HepG2 (cell line): ENCODE results near the gene DCUN1D2. TPM values are rescaled to one million over a fixed set of nuclear protein-coding genes. Genes with fewer than 3 reads are reported as not detected.

Experiments
- ATAC-seq: fragments of 200-7000 bp; cut with Tn5 transposase; 3 replicates; pipeline ENCODE4 v1.9.1; 2020; ENCODE audit warnings: mild to moderate bottlenecking, moderate library complexity
- BruUV-seq: library from RNA; stranded (reverse); fragments of 400-500 nt; replicated peaks from 2 replicates; lab custom pipeline; 2021; lab: Mats Ljungman, UMichigan
- CTCF ChIA-PET: fragments of 300-600 bp; formaldehyde crosslinking; extraction: SDS; loops from one replicate; lab custom pipeline; 2021; ENCODE audit warnings: low total read pairs, inconsistent platforms, low intra/inter-chr PET ratio; lab: Yijun Ruan, JAX
- POLR2A ChIA-PET: fragments of 350-600 bp; sonication (Branson Sonifier 250); formaldehyde crosslinking; loops from one replicate; lab custom pipeline; 2020; ENCODE audit warnings: antibody characterized with exemption, inconsistent platforms; lab: Yijun Ruan, JAX
- DNase-seq: peaks from one replicate; pipeline ENCODE4 v3.0.0-alpha.2; 2015; ENCODE audit warnings: low spot score
- FAIRE-seq: peaks from 3 replicates; lab custom pipeline; 2011; peaks lifted over from hg19 to GRCh38; lab: Jason Lieb, UNC
- H2AFZ ChIP-seq: one replicate; pipeline ENCODE4 v1.6.1; 2011; ENCODE audit warnings: low read length, inconsistent platforms
- H3K27ac ChIP-seq: fragments of 300-600 bp; 3 replicates; pipeline ENCODE4 v1.8.0; 2011; ENCODE audit warnings: mixed run types, mild to moderate bottlenecking, mixed read lengths, low read length, inconsistent platforms; ENCODE audit not compliant: insufficient read depth; ENCODE audit errors: extremely low read length
- H3K27me3 ChIP-seq, 2 experiments: fragments of 200-600 bp in 1 of 2; 2 replicates in 1 of 2; 3 replicates in 1 of 2; pipeline versions ENCODE4 v1.6.0 to v1.8.0; 2011; ENCODE audit warnings: low read length in 2 of 2, mild to moderate bottlenecking in 2 of 2, moderate library complexity in 2 of 2, inconsistent platforms in 1 of 2; ENCODE audit not compliant: insufficient read depth in 2 of 2, control insufficient read depth in 1 of 2
- H3K36me3 ChIP-seq, 2 experiments: fragments of 200-600 bp in 1 of 2; replicated peaks in 1 of 2; 2 replicates in 1 of 2; 3 replicates in 1 of 2; pipeline versions ENCODE4 v1.5.1 to v1.8.0; 2011; ENCODE audit warnings: low read length in 2 of 2, inconsistent platforms in 1 of 2; ENCODE audit not compliant: insufficient read depth in 2 of 2, control insufficient read depth in 1 of 2
- H3K4me1 ChIP-seq: 2 replicates; pipeline ENCODE4 v1.5.1; 2012; ENCODE audit warnings: low read length, inconsistent platforms; ENCODE audit not compliant: insufficient read depth
- H3K4me2 ChIP-seq: 2 replicates; pipeline ENCODE4 v1.6.0; 2011; ENCODE audit warnings: low read depth, low read length, inconsistent platforms
- H3K4me3 ChIP-seq, 3 experiments: fragments of 200-600 bp in 1 of 3; sonication (generic), shearing (Covaris generic) in 1 of 3; replicated peaks in 1 of 3; 2 replicates each; pipeline ENCODE4 v1.5.1; 2011 to 2016; ENCODE audit warnings: low read length in 3 of 3, inconsistent platforms in 2 of 3, low read depth in 2 of 3, mild to moderate bottlenecking in 2 of 3, control low read depth in 1 of 3, mixed read lengths in 1 of 3; ENCODE audit not compliant: insufficient read depth in 1 of 3
- H3K79me2 ChIP-seq: one replicate; pipeline ENCODE4 v1.6.1; 2011; ENCODE audit warnings: low read length, inconsistent platforms; ENCODE audit not compliant: insufficient read depth
- H3K9ac ChIP-seq: 2 replicates; pipeline ENCODE4 v1.6.0; 2011; ENCODE audit warnings: mild to moderate bottlenecking, low read depth, low read length, inconsistent platforms; ENCODE audit not compliant: insufficient read depth
- H3K9me3 ChIP-seq: 2 replicates; pipeline ENCODE4 v1.5.1; 2012; ENCODE audit warnings: mild to moderate bottlenecking, low read length
- H4K20me1 ChIP-seq: 2 replicates; pipeline ENCODE4 v1.6.0; 2011; ENCODE audit warnings: inconsistent platforms, mild to moderate bottlenecking, low read length, moderate library complexity; ENCODE audit not compliant: insufficient read depth
- CHD2 ChIP-seq: IDR thresholded peaks from 2 replicates; pipeline ENCODE4 v1.6.1; 2011; ENCODE audit warnings: low read depth, low read length, improper control_type of control experiment
- FOXJ3 ChIP-seq: sonication (generic); formaldehyde crosslinking; IDR thresholded peaks from 2 replicates; pipeline ENCODE4 v1.4.0; 2020; ENCODE audit warnings: missing genetic modification reagents, mild to moderate bottlenecking, borderline replicate concordance
- POLR2A ChIP-seq, 2 experiments: IDR thresholded peaks; 2 replicates each; pipeline ENCODE4 v1.6.1; 2011; ENCODE audit warnings: low read depth in 2 of 2, low read length in 2 of 2, mild to moderate bottlenecking in 1 of 2, moderate library complexity in 1 of 2; ENCODE audit not compliant: insufficient read depth in 1 of 2
- ZNF264 ChIP-seq: sonication (generic); formaldehyde crosslinking; IDR thresholded peaks from 2 replicates; pipeline ENCODE4 v1.4.0; 2020; ENCODE audit warnings: missing genetic modification reagents
- ZNF337 ChIP-seq: sonication (generic); formaldehyde crosslinking; IDR thresholded peaks from 2 replicates; pipeline ENCODE4 v1.5.1; 2020; ENCODE audit warnings: missing genetic modification reagents, low read depth, mild to moderate bottlenecking, borderline replicate concordance
- ZNF441 ChIP-seq: sonication (generic); formaldehyde crosslinking; IDR thresholded peaks from 2 replicates; pipeline ENCODE4 v1.7.0; 2021; ENCODE audit warnings: missing genetic modification reagents, borderline replicate concordance
- WGBS: methylation state at CpG from one replicate; pipeline ENCODE4 v1.1.6; 2017; ENCODE audit warnings: low lambda C conversion rate; 5-methylcytosine and 5-hydroxymethylcytosine counted together
- in situ Hi-C: cut with HindIII; loops from 2 replicates; pipeline ENCODE4 v1.10.0; 2017; ENCODE audit warnings: low pct_unique_long_range_greater_than_20kb; ENCODE audit not compliant: extremely low pct_ligation_motif_present
- intact Hi-C: fragments of 100-400 bp; cut with micrococcal nuclease; formaldehyde crosslinking; loops from one replicate; pipeline ENCODE4 v1.10.0; 2022; ENCODE audit not compliant: unreplicated experiment
- polyA plus RNA-seq, 8 experiments: library from polyadenylated mRNA; depleted of rRNA in 3 of 8; stranded (reverse) in 7 of 8; unstranded in 1 of 8; fragments of >200 nt; fragmentation: Illumina TruSeq in 4 of 8; extraction: Trizol in 4 of 8; gene quantifications; 2 replicates each; pipeline versions ENCODE4 v1.2.1 to v1.2.3, GENCODE V29; 2011 to 2016; ENCODE audit warnings: low read depth in 4 of 8, missing spikeins in 1 of 8, mixed read lengths in 1 of 8; ENCODE audit not compliant: insufficient read depth in 1 of 8
- total RNA-seq, 5 experiments: library from RNA; depleted of rRNA; stranded (reverse); fragments of >200 nt; fragmentation: Illumina TruSeq; extraction: Trizol; gene quantifications; 2 replicates each; pipeline ENCODE4 v1.2.3, GENCODE V29; 2016; ENCODE audit warnings: low read depth in 1 of 5
- TF ChIP-seq, protein P1 (sequence below): sonication (generic); formaldehyde crosslinking; IDR thresholded peaks from 2 replicates; pipeline ENCODE4 v1.5.0; 2020; ENCODE audit warnings: mild to moderate bottlenecking, low read depth, missing genetic modification reagents, borderline replicate concordance

DCUN1D2 gene
- total and polyA plus RNA-seq, 2 of the 13 experiments (the other 11 are each of a cell fraction or from before 2014, with no cell fraction given): 9.1 to 9.6 TPM

DNA sequence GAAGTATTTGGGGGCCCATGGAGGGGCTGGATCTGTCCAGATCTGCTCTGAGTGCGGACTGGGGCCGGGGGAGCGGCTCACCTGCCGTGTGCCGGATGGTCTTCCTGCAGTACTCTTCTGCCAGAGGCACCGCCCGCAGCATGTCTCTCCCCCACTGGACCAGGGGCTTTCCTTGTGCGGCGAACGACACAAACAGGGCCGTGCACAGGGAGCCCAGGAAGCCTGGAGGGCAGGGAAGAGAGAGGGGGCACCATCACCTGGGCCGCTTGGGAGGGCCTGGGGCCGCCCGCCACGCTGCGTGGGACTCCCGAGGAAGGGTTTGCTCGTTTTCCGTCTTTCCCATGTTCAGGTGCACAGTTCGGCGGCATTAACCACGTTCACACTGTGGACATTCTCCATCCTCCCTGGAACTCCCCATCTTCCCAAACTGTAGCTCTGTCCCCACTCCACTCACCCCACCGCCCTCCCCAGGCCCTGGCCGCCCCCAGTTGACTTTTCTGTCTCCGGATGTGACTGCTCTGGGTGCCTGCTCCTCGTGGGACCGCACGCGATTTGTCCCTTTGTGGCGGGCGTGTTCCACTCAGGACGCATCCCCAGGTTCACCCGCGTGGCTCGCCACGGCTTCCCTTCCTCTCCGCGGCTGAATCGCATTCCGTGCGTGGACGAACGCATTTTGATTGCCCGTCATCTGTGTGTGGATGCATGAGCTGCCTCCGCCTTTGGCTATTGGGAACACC is 61.5 kb downstream of the DCUN1D2 start (continued):
- no peak for TF ChIP-seq ZNF337 (CRISPR knock-in tag)
- no peak for TF ChIP-seq CHD2
- no peak for TF ChIP-seq ZNF441
- TF ChIP-seq POLR2A (IDR thresholded peaks at IDR 0.05; ENCODE audit: insufficient read depth in 1 of 2, low read depth in 2 of 2, low read length in 2 of 2): no peak
- TF ChIP-seq, protein P1, sequence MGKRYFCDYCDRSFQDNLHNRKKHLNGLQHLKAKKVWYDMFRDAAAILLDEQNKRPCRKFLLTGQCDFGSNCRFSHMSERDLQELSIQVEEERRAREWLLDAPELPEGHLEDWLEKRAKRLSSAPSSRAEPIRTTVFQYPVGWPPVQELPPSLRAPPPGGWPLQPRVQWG (CRISPR knock-in tag): no peak
- no peak for TF ChIP-seq ZNF264 (CRISPR knock-in tag)

DNA sequence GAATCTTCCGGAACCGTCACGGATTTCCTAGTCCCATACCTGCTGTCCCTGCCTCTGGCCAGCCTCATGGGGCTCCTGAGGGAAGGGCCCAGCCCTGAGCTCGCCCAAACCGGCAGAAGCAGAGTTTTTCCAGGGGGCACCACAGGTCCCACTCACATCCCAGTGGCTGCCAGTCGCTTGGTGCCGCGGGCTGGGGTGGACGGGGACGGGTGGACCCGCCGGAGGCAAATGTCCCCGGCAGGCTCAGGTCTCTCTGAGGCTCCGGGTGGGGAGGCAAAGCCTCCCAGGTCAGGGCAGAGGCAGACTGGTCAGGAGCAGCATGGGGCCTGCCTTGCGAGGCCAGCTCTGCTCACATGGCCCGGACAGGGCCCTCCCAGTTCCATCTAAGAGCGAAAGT is 62.0 kb downstream of the DCUN1D2 start:
- DNase-seq: no peak
- intact Hi-C loops: no loop called here
- no peak overlapping the region for H3K27ac ChIP-seq
- H4K20me1 ChIP-seq: no peaks in the 10 kb centered on the region
- H3K9ac ChIP-seq: no peak overlapping the region
- no peaks in the 10 kb centered on the region for H3K9me3 ChIP-seq
- 0 out of 2 replicates have a peak overlapping the region, but pooled peaks have one; percentile 23 for H3K4me2 ChIP-seq
- no peaks in the 10 kb centered on the region for H3K36me3 ChIP-seq
- H3K79me2 ChIP-seq: no peaks in the 10 kb centered on the region
- peaks cover 21% of the 10 kb centered on the region for H3K4me1 ChIP-seq
- H2AFZ ChIP-seq: no peak overlapping the region
- no peak overlapping the region; a peak in 1 of 6 replicates for H3K4me3 ChIP-seq
- peaks cover 4 to 53% of the 10 kb centered on the region in 2 experiments; a peak in 4 of 5 replicates for H3K27me3 ChIP-seq
- no peak for FAIRE-seq
- CTCF ChIA-PET: no interaction called here
- 8% methylated on average over 5 of the region's 17 CpGs for WGBS
- TF ChIP-seq FOXJ3 (CRISPR knock-in tag): no peak
- TF ChIP-seq, all 625 proteins: peak for 0
- in situ Hi-C loops: no loop called here
- POLR2A ChIA-PET: interaction anchor here (0.6 to 1.7 kb wide), 2 partner anchors 9 kb away, joined by 3 to 12 read pairs; no protein-coding TSS in a partner anchor
- ATAC-seq: peak; percentile 35
- BruUV-seq: no TSS peak
